H9 (cell line): ENCODE results near the gene SLC34A1. TPM values are rescaled to one million over a fixed set of nuclear protein-coding genes. Genes with fewer than 3 reads are reported as not detected.

Experiments
- DNase-seq: peaks from one replicate; pipeline ENCODE4 v3.0.0-alpha.2; 2017
- H2AFZ ChIP-seq: one replicate; pipeline ENCODE4 v1.6.1; 2013; ENCODE audit warnings: mild to moderate bottlenecking, low read length, control low read depth, moderate library complexity
- H2AK5ac ChIP-seq: 2 replicates; pipeline ENCODE4 v1.6.1; 2013; ENCODE audit warnings: low read length, control low read depth, mixed read lengths; ENCODE audit not compliant: insufficient read length
- H2BK120ac ChIP-seq: one replicate; pipeline ENCODE4 v1.6.1; 2013; ENCODE audit warnings: low read depth, mild to moderate bottlenecking, low read length, control low read depth, inconsistent platforms; ENCODE audit not compliant: poor library complexity, severe bottlenecking
- H2BK12ac ChIP-seq: 2 replicates; pipeline ENCODE4 v1.6.1; 2013; ENCODE audit warnings: low read length, control low read depth, mixed read lengths, low read depth; ENCODE audit not compliant: insufficient read length
- H2BK15ac ChIP-seq: 2 replicates; pipeline ENCODE4 v1.6.1; 2013; ENCODE audit warnings: low read depth, low read length, control low read depth
- H2BK20ac ChIP-seq: one replicate; pipeline ENCODE4 v1.6.1; 2013; ENCODE audit warnings: low read depth, mild to moderate bottlenecking, low read length, control low read depth, inconsistent platforms; ENCODE audit not compliant: poor library complexity, severe bottlenecking
- H2BK5ac ChIP-seq: 2 replicates; pipeline ENCODE4 v1.6.1; 2013; ENCODE audit warnings: low read length, control low read depth, mixed read lengths; ENCODE audit not compliant: insufficient read length
- H3K14ac ChIP-seq: 2 replicates; pipeline ENCODE4 v1.6.1; 2013; ENCODE audit warnings: low read length, control low read depth; ENCODE audit not compliant: insufficient read depth
- H3K18ac ChIP-seq: 2 replicates; pipeline ENCODE4 v1.6.1; 2013; ENCODE audit warnings: low read depth, mild to moderate bottlenecking, mixed read lengths, low read length, control low read depth; ENCODE audit not compliant: insufficient read length
- H3K23ac ChIP-seq: 2 replicates; pipeline ENCODE4 v1.6.1; 2013; ENCODE audit warnings: low read length, control low read depth, mixed read lengths, low read depth; ENCODE audit not compliant: insufficient read length
- H3K23me2 ChIP-seq: 2 replicates; pipeline ENCODE4 v1.6.1; 2013; ENCODE audit warnings: low read depth, mild to moderate bottlenecking, mixed read lengths, low read length, control low read depth; ENCODE audit not compliant: insufficient read length, poor library complexity, severe bottlenecking
- H3K27ac ChIP-seq: 2 replicates; pipeline ENCODE4 v1.5.1; 2013; ENCODE audit warnings: low read length, control low read depth, mixed read lengths, low read depth; ENCODE audit not compliant: insufficient read length
- H3K27me3 ChIP-seq: 2 replicates; pipeline ENCODE4 v1.6.1; 2013; ENCODE audit warnings: low read length, control low read depth, inconsistent platforms; ENCODE audit not compliant: insufficient read depth
- H3K4ac ChIP-seq: 2 replicates; pipeline ENCODE4 v1.6.1; 2013; ENCODE audit warnings: low read depth, mild to moderate bottlenecking, control low read depth, inconsistent platforms, low read length, moderate library complexity
- H3K4me1 ChIP-seq: 2 replicates; pipeline ENCODE4 v1.6.1; 2013; ENCODE audit warnings: low read length, control low read depth, inconsistent platforms; ENCODE audit not compliant: insufficient read depth
- H3K4me2 ChIP-seq: 2 replicates; pipeline ENCODE4 v1.6.1; 2013; ENCODE audit warnings: low read length, control low read depth, mixed read lengths; ENCODE audit not compliant: insufficient read length, insufficient read depth
- H3K56ac ChIP-seq: 2 replicates; pipeline ENCODE4 v1.6.1; 2013; ENCODE audit warnings: low read depth, mild to moderate bottlenecking, mixed read lengths, low read length, control low read depth; ENCODE audit not compliant: insufficient read length
- H3K79me1 ChIP-seq: 2 replicates; pipeline ENCODE4 v1.6.1; 2013; ENCODE audit warnings: low read depth, mild to moderate bottlenecking, moderate library complexity, low read length, control low read depth, inconsistent platforms; ENCODE audit not compliant: insufficient read depth, poor library complexity, severe bottlenecking
- H3K79me2 ChIP-seq: 2 replicates; pipeline ENCODE4 v1.6.1; 2013; ENCODE audit warnings: low read length, control low read depth, inconsistent platforms; ENCODE audit not compliant: insufficient read depth
- H3K9ac ChIP-seq: 2 replicates; pipeline ENCODE4 v1.6.1; 2013; ENCODE audit warnings: low read length, control low read depth, mixed read lengths; ENCODE audit not compliant: insufficient read length; ENCODE audit errors: extremely low read depth
- H3K9me3 ChIP-seq: one replicate; pipeline ENCODE4 v1.6.1; 2013; ENCODE audit warnings: low read depth, low read length, inconsistent platforms; ENCODE audit not compliant: control insufficient read depth
- H3T11ph ChIP-seq: one replicate; pipeline ENCODE4 v1.6.1; 2013; ENCODE audit warnings: mild to moderate bottlenecking, low read length, control low read depth, inconsistent platforms
- H4K20me1 ChIP-seq: one replicate; pipeline ENCODE4 v1.6.1; 2013; ENCODE audit not compliant: control insufficient read depth, insufficient read length, insufficient read depth
- H4K5ac ChIP-seq: 2 replicates; pipeline ENCODE4 v1.6.1; 2013; ENCODE audit warnings: low read depth, mild to moderate bottlenecking, mixed read lengths, low read length, control low read depth; ENCODE audit not compliant: insufficient read length
- H4K8ac ChIP-seq: replicated peaks from 2 replicates; pipeline ENCODE4 v1.6.1; 2013; ENCODE audit warnings: low read length, control low read depth, mixed read lengths, low read depth; ENCODE audit not compliant: insufficient read length
- H4K91ac ChIP-seq: 2 replicates; pipeline ENCODE4 v1.6.1; 2013; ENCODE audit warnings: low read depth, mild to moderate bottlenecking, moderate library complexity, mixed read lengths, low read length, control low read depth; ENCODE audit not compliant: insufficient read length
- H3K27ac Mint-ChIP-seq, 3 experiments: 2 replicates in 2 of 3; 3 replicates in 1 of 3; pipeline ENCODE4 v1.8.0; 2020 to 2021; ENCODE audit warnings: mixed read lengths in 3 of 3, mild to moderate bottlenecking in 1 of 3, moderate library complexity in 1 of 3
- H3K27me3 Mint-ChIP-seq: 2 replicates; pipeline ENCODE4 v1.8.0; 2021; ENCODE audit warnings: low read depth, mild to moderate bottlenecking, moderate library complexity, mixed read lengths
- H3K36me3 Mint-ChIP-seq, 3 experiments: 2 replicates in 2 of 3; 3 replicates in 1 of 3; pipeline ENCODE4 v1.8.0; 2020 to 2021; ENCODE audit warnings: low read depth in 3 of 3, mixed read lengths in 3 of 3; ENCODE audit not compliant: insufficient read depth in 1 of 3
- H3K4me1 Mint-ChIP-seq, 2 experiments: 2 replicates each; pipeline ENCODE4 v1.8.0; 2020; ENCODE audit warnings: mixed read lengths in 2 of 2
- H3K4me3 Mint-ChIP-seq, 2 experiments: 2 replicates in 1 of 2; 3 replicates in 1 of 2; pipeline ENCODE4 v1.8.0; 2020 to 2021; ENCODE audit warnings: mild to moderate bottlenecking in 2 of 2, mixed read lengths in 2 of 2, moderate library complexity in 1 of 2
- H3K9me3 Mint-ChIP-seq, 2 experiments: 2 replicates in 1 of 2; 3 replicates in 1 of 2; pipeline ENCODE4 v1.8.0; 2020; ENCODE audit warnings: mild to moderate bottlenecking in 2 of 2, mixed read lengths in 2 of 2, moderate library complexity in 1 of 2
- CTCF ChIP-seq: fragments of 200-600 bp; sonication (generic); conservative IDR thresholded peaks from 3 replicates; pipeline ENCODE4 v1.8.0; 2021; ENCODE audit warnings: antibody characterized with exemption, mild to moderate bottlenecking
- WGBS: extraction: QIAGEN DNeasy Blood & Tissue Kit; methylation state at CpG from one replicate; pipeline ENCODE4 v1.1.7; 2013; ENCODE audit warnings: missing lambda C conversion rate, low lambda C conversion rate, mixed read lengths; ENCODE audit not compliant: insufficient read length; ENCODE audit errors: extremely low coverage; 5-methylcytosine and 5-hydroxymethylcytosine counted together
- total RNA-seq: library from RNA; stranded (reverse); gene quantifications from 2 replicates; pipeline ENCODE4 v1.2.1, GENCODE V29; 2021

The SLC34A1 gene
- total RNA-seq, 1 experiment from 2014 or later: not detected

- Histone ChIP-seq H2AK5ac (no peak overlapping the region), H3K23ac (no peak overlapping the region), H3T11ph (no peak overlapping the region), H3K4ac (no peak overlapping the region), H3K79me2 (no peaks in the 10 kb centered on the region), H2AFZ (no peak overlapping the region), H3K79me1 (no peaks in the 10 kb centered on the region), H3K9ac (no peak overlapping the region), H4K8ac (no peak overlapping the region), H2BK5ac (no peak overlapping the region), H3K18ac (no peak overlapping the region), H2BK120ac (no peak overlapping the region), H4K20me1 (no peaks in the 10 kb centered on the region), H4K91ac (no peak overlapping the region), H3K27ac (no peak overlapping the region), H3K23me2 (no peaks in the 10 kb centered on the region), H3K14ac (no peak overlapping the region), H3K56ac (no peak overlapping the region), H4K5ac (no peak overlapping the region), H3K4me1 (no peaks in the 10 kb centered on the region), H2BK15ac (no peak overlapping the region), H3K9me3 (no peaks in the 10 kb centered on the region), H2BK20ac (no peak overlapping the region), H3K4me2 (no peak overlapping the region), H3K27me3 (no peaks in the 10 kb centered on the region), H2BK12ac (no peak overlapping the region)
- no peak for DNase-seq
- TF ChIP-seq CTCF: no peak
- Mint-ChIP-seq H3K36me3 (no peaks in the 10 kb centered on the region), H3K9me3 (no peaks in the 10 kb centered on the region; a peak in 1 of 5 replicates), H3K4me3 (no peak overlapping the region), H3K4me1 (peaks cover 23 to 29% of the 10 kb centered on the region in 2 experiments), H3K27me3 (peaks cover 33% of the 10 kb centered on the region), H3K27ac (no peak overlapping the region; a peak in 2 of 7 replicates)
- no CpG with 5 or more reads among the region's 15 CpGs for WGBS
Observed at GRCh38 chr5:177378884-177379883, 5.0 kb upstream of the SLC34A1 start.
